HUES64 (cell line): Measurements from ENCODE around the gene TTC22.

ENCODE experiments used
- H3K27ac ChIP-seq: 2 replicates; pipeline ENCODE4 v1.7.0; 2013; ENCODE audit warnings: low read depth, low read length, inconsistent platforms
- H3K27me3 ChIP-seq: 2 replicates; pipeline ENCODE4 v1.6.1; 2013; ENCODE audit warnings: mild to moderate bottlenecking, low read length; ENCODE audit not compliant: insufficient read depth
- H3K36me3 ChIP-seq: 2 replicates; pipeline ENCODE4 v1.6.1; 2013; ENCODE audit warnings: mild to moderate bottlenecking, low read length; ENCODE audit not compliant: insufficient read depth
- H3K4me1 ChIP-seq: 2 replicates; pipeline ENCODE4 v1.6.1; 2013; ENCODE audit warnings: mild to moderate bottlenecking, low read length, moderate library complexity; ENCODE audit not compliant: insufficient read depth
- H3K4me3 ChIP-seq: 2 replicates; pipeline ENCODE4 v1.5.1; 2013; ENCODE audit warnings: mild to moderate bottlenecking, low read length, moderate library complexity
- H3K9ac ChIP-seq: 2 replicates; pipeline ENCODE4 v1.6.1; 2013; ENCODE audit warnings: mild to moderate bottlenecking, low read depth, low read length
- H3K9me3 ChIP-seq: 2 replicates; pipeline ENCODE4 v1.6.1; 2013; ENCODE audit warnings: low read depth, low read length; ENCODE audit not compliant: insufficient read depth
- WGBS: fragments of 150-250, 120-280 bp; methylation state at CpG from one replicate; pipeline ENCODE4 v1.1.7; 2013; ENCODE audit warnings: missing lambda C conversion rate; 5-methylcytosine and 5-hydroxymethylcytosine counted together

Gene TTC22

DNA sequence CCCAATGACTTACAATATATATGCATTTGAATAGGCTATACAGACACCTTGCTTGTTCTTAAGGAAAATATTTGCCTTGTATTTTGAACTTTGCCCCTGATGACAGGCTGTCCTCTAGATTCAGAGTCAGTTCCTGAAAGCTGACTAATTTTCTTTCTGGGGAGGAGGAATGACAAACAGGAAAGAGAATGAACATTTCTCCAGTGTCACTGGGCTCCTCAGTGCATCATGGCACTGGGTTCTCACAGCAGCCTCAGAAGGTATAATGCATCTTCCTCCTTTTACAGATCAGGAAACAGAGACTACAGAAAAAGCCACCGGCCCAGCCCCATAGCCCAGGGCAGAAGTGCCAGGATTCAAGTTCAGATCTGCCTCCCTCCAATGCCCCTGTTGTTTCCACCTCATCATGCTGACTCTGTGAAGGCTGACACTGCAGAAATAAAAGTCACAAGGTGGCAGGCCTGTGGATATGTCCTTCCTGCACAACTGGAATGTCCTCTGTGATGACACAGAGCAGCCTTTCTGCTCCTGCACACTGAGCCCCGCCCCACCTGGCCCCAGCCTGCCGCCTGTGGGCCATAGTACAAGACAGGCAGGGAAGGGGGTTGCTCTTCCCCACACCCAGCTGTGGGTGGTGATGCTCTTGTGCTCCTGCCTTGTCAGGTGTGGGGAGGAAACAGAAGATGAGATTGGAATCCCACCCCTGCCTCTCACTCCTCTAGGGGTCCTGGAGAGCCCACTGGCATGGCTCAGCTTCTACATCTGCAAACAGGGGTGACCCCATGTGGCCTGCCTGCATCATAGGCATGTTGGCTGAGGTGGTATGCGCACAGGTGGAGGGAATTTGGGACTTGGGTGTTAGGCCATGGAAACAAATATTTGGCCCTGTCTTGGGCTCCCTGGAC, 6.4 kb downstream of the TTC22 start:
- H3K4me3 ChIP-seq, result no peak overlapping the region
- H3K9me3 ChIP-seq, result no peaks in the 10 kb centered on the region
- no peaks in the 10 kb centered on the region for H3K36me3 ChIP-seq
- H3K9ac ChIP-seq, result no peak overlapping the region
- peaks cover under 1% of the 10 kb centered on the region for H3K27me3 ChIP-seq
- no peak overlapping the region for H3K27ac ChIP-seq
- H3K4me1 ChIP-seq, result peaks cover 18% of the 10 kb centered on the region
- WGBS, result 67% methylated on average over 4 of the region's 4 CpGs

DNA sequence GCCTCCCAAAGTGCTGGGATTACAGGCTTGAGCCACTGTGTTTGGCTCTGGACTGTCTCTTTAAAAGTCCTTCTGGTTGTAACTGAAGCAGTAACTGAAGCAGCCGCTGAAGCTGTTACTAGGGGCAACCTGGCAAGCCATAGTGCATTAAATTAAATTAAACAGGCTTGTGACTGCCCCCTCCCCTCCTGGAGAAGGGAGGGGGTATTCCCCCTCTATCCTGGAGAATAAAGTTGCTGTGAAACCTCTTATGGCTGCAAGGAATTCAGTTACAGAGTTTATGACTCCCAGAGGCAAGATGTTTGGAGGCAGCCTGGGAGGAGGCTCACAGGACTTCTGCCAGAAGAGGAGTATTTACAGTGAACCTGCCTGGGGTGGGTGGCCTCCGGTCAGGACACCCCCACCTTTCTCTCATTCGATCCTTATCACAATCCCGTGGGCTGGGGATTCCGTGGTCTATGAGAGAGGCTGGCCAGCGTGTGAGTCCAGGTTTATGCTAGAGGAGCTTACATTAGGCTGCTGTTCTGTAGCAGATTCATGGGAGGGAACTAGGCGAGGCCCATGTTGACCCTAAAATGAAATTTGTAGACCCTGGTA, 8.3 kb downstream of the TTC22 start:
- no peaks in the 10 kb centered on the region for H3K27me3 ChIP-seq
- WGBS, result 79% methylated on average over 7 of the region's 7 CpGs

DNA sequence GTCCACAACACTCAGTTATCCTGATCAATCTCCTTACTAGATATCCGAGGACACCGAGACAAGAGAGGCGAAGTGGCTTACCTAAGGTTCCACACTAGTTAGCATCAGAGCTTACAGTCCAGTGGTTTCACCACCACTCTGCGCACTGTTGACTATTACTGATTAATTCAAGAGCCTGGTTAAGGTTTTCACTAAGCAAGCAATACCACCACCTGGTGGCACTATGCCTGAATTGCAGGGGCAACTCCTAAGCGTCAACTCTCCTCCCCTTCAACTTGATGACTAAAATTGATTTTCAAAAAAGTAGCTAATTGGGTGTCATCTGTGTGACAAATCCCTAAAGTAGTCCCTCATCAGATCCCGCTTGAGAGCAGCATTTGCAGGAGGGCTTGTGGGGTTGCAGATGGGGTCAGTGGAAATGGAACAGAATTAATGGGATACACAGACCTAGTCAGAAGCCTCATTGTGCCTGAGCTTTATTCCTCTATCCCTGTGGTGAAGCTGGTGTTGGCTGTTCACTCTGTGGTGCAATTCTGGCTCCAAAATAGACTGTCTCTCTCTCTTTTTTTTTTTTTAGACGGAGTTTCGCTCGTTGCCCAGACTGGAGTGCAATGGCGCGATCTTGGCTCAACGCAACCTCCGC, 9.1 kb downstream of the TTC22 start:
- no peaks in the 10 kb centered on the region for H3K9me3 ChIP-seq
- H3K27me3 ChIP-seq, result no peaks in the 10 kb centered on the region
- H3K4me1 ChIP-seq, result peaks cover 28% of the 10 kb centered on the region
- H3K9ac ChIP-seq, result no peak overlapping the region
- no peaks in the 10 kb centered on the region for H3K36me3 ChIP-seq
- H3K4me3 ChIP-seq, result no peak overlapping the region
- 80% methylated on average over 13 of the region's 13 CpGs for WGBS
- no peak overlapping the region for H3K27ac ChIP-seq

More for the DNA sequence above, 8.3 kb downstream of the TTC22 start:
- Histone ChIP-seq H3K9ac (no peak overlapping the region), H3K4me3 (no peak overlapping the region), H3K9me3 (no peaks in the 10 kb centered on the region), H3K36me3 (no peaks in the 10 kb centered on the region), H3K27ac (no peak overlapping the region), H3K4me1 (peaks cover 28% of the 10 kb centered on the region)

DNA sequence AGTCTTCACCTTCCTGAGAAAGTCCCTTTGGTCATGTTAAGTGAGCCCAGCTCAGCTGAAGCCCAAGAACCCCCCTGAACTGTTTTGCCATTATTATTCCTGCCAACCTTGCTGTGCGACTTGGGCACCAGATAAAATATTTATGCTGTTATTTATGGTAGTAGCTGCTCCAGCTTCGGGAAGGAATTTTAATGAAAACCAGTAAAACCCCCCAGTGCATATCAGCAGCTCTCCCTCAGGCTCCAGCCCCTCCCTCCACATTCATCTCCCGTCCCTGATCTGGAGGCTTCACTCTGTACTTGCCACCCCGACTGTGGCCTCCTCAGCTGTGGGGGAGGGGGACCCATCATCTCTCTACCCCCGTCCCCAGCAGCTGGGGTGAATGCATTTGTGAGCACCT, 12.7 kb downstream of the TTC22 start:
- Histone ChIP-seq H3K9me3 (no peaks in the 10 kb centered on the region), H3K4me3 (no peak overlapping the region), H3K9ac (no peak overlapping the region), H3K36me3 (no peaks in the 10 kb centered on the region), H3K4me1 (peaks cover 10% of the 10 kb centered on the region), H3K27ac (no peak overlapping the region), H3K27me3 (no peaks in the 10 kb centered on the region)
- WGBS, result 82% methylated on average over 4 of the region's 5 CpGs

DNA sequence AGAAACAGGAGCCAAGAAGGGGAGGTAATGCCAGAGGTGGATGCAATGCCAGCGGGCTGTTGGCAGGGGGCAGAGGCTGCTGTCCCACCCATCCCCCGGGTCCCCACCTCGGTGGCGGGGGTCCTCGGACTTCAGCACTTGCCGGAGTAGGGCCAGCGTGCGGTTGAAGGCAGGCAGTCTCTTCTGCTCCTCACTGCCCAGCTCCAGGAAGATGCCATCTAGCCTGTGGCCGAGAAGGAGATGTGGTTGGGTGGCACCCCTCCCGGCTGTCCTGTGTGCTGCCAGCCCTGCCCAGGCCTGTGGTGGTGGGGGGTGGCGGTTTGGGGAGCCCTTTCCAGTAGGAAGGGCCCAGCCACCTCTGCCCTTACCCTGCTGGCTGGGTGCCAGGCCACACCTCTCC, 13.5 kb downstream of the TTC22 start:
- peaks cover 10% of the 10 kb centered on the region for H3K4me1 ChIP-seq
- no peak overlapping the region for H3K27ac ChIP-seq
- no peak overlapping the region for H3K9ac ChIP-seq
- H3K27me3 ChIP-seq, result peaks cover 7% of the 10 kb centered on the region
- H3K4me3 ChIP-seq, result no peak overlapping the region
- no peaks in the 10 kb centered on the region for H3K9me3 ChIP-seq
- H3K36me3 ChIP-seq, result no peaks in the 10 kb centered on the region
- 91% methylated on average over 10 of the region's 11 CpGs for WGBS

DNA sequence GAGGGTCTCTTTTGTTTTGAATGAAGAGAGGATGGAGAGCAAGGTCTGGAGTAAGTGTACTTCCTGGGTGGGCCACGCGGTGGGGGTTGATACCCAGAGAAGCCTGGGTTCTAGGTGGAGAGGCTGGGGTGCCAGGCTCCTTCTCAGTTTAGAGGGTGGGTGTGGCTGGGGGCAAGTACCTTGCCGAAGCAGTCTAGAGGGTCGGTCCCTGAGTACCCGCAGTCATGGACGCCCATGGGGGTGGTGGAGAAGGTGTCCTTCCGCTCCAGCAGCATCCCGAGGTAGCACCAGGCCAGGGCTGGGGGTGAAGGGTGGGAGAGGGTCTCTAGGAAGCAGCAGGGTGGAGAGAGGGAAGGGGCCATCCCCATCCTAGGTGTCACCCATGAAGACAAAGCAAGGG, 14.3 kb downstream of the TTC22 start:
- no peak overlapping the region for H3K9ac ChIP-seq
- no peaks in the 10 kb centered on the region for H3K9me3 ChIP-seq
- peaks cover 16% of the 10 kb centered on the region for H3K27me3 ChIP-seq
- WGBS, result 92% methylated on average over 8 of the region's 8 CpGs
- no peaks in the 10 kb centered on the region for H3K36me3 ChIP-seq
- H3K27ac ChIP-seq, result no peak overlapping the region
- H3K4me1 ChIP-seq, result peaks cover 10% of the 10 kb centered on the region
- H3K4me3 ChIP-seq, result no peak overlapping the region

DNA sequence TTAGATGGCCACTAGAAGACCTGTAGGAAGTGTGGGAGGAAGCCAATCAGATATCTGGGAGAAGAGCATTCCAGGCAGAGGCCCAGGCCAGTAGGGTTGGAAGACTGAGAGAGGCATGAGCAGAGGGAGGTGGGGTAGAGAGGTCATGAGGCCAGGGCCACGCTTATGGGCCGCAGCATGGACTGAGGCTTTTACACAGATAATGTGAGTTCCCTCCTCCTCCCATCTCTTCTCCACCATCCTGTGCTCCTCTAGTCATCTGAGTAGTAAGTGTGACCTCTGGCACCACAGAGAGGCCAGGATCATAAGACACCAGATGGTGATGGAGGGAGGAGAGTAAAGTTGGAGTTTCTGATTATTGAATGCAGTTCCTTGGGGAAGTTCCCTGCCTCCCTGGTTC, 17.1 kb downstream of the TTC22 start:
- no peak overlapping the region for H3K4me3 ChIP-seq
- no peaks in the 10 kb centered on the region for H3K36me3 ChIP-seq
- H3K4me1 ChIP-seq, result peaks cover 8% of the 10 kb centered on the region
- H3K9me3 ChIP-seq, result no peaks in the 10 kb centered on the region
- no peak overlapping the region for H3K27ac ChIP-seq
- H3K9ac ChIP-seq, result no peak overlapping the region
- WGBS, result 100% methylated on average over 1 of the region's 2 CpGs
- peaks cover 41% of the 10 kb centered on the region for H3K27me3 ChIP-seq

DNA sequence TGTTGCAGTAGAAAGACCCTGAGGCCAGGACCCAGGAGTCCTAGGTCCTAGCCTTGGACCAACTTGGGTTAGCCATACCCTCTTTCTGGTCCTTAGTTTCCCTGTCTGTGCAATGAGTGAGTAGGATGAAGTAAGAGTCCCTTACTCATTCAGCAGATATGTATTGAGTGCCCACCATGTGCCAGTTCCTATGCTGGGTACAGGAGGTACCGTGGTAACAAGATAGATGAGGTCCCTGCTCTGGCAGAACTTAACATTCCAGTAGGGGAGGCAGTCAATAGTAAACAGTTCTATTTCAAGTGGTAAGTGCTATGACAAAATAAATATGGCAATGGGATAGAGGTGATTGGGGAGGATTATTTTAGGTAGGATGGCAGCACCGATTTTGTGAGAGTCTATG, 18.5 kb downstream of the TTC22 start:
- Histone ChIP-seq H3K27me3 (peaks cover 48% of the 10 kb centered on the region), H3K9ac (no peak overlapping the region), H3K36me3 (no peaks in the 10 kb centered on the region), H3K9me3 (no peaks in the 10 kb centered on the region), H3K4me3 (no peak overlapping the region), H3K4me1 (no peaks in the 10 kb centered on the region), H3K27ac (no peak overlapping the region)
- 88% methylated on average over 2 of the region's 2 CpGs for WGBS

DNA sequence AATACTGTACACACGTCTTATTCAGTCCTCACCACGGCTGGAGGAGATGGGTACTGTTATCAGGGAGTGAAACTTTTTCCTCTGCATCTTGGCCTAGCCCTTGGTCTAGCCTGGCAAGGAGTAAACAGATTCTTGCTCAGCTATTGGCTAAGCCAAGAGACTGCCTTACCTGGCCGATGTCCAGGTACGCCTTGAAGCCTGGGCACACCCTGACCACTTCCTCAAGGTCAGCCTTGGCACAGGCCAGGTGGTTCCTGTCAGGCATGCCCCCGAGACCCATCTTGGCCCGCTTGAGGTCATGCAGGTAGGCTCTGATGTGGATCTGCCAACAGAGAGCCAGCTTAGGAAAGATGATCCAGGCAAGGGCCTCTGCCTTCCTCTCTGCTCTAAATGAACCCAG, 19.0 kb downstream of the TTC22 start:
- no peaks in the 10 kb centered on the region for H3K9me3 ChIP-seq
- H3K4me1 ChIP-seq, result no peaks in the 10 kb centered on the region
- H3K9ac ChIP-seq, result no peak overlapping the region
- peaks cover 48% of the 10 kb centered on the region for H3K27me3 ChIP-seq
- no peak overlapping the region for H3K4me3 ChIP-seq
- 90% methylated on average over 6 of the region's 6 CpGs for WGBS
- no peaks in the 10 kb centered on the region for H3K36me3 ChIP-seq
- no peak overlapping the region for H3K27ac ChIP-seq

DNA sequence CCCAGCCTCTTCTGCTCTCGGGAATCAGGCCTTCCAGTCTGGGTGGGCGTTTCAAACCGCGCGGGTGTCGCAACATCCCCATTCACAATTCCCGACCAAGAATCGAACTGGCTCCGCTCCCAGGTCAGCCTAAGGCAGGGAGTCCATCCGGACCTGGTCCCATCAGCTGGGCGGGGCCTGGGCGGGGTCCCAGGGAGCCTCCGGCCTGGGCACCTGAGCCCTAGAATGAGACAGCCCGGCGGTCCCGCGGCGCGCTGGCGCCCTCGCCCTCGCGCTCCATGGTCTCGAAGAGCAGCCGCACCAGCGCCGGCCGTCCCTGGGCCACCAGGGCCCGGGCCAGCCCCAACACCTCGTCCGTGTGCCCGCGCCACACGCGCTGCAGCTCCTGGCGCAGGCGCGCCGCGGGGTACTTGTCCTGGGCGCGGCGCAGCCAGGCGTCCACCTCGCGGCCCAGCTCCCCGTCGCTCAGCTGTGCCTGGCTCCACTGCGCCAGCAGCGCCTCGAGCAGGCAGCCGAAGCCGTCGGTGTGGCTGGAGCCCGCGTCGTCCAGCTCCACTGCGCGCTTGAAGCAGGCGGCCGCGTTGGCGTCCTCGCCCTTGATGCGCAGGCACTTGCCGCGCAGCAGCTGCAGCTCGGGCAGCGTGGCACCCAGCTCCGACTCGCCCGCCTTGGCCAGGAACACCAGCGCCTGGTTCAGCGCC, 19.9 kb downstream of the TTC22 start:
- 34% methylated on average over 74 of the region's 74 CpGs for WGBS
- Histone ChIP-seq H3K4me3 (peak overlapping the region; percentile 38), H3K4me1 (no peaks in the 10 kb centered on the region), H3K36me3 (no peaks in the 10 kb centered on the region), H3K9me3 (no peaks in the 10 kb centered on the region), H3K27me3 (peaks cover 48% of the 10 kb centered on the region), H3K9ac (peak overlapping the region; percentile 22; the same call in 1 of the 2 replicates), H3K27ac (no peak overlapping the region)

DNA sequence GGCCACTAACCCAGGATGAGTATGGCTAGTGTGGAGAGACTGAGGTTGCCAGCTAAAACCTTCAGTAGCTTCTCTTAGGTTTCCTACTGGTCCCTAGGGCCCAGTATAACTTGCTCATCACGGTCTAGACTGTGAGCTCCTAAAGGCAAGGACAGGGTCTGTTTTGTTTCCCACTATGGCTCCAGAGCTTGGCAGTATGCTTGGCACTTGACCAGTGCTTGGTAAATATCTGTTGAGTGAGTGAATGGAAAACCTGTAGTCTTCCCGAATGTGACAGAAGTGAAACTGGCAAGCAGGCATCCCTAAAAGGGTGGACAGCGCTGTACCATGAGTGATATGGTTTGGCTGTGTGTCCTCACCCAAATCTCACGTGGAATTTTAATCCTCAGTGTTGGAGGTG, 23.7 kb downstream of the TTC22 start:
- H3K27me3 ChIP-seq, result peaks cover 38% of the 10 kb centered on the region
- no peaks in the 10 kb centered on the region for H3K4me1 ChIP-seq
- H3K4me3 ChIP-seq, result no peak overlapping the region
- H3K9me3 ChIP-seq, result no peaks in the 10 kb centered on the region
- no peak overlapping the region for H3K27ac ChIP-seq
- no peaks in the 10 kb centered on the region for H3K36me3 ChIP-seq
- H3K9ac ChIP-seq, result no peak overlapping the region
- 86% methylated on average over 4 of the region's 4 CpGs for WGBS
